A549 treated with Hydrocortisone at 1 μM for 4 hours (cell line): ENCODE results near the gene H1-8. TPM values are rescaled to one million over a fixed set of nuclear protein-coding genes. Genes with fewer than 3 reads are reported as not detected.

Experiments
- total RNA-seq: library from RNA; stranded (reverse); fragments of 200-300 nt; extraction: Qiagen RNA extraction; gene quantifications from 5 replicates; pipeline ENCODE4 v1.2.3, GENCODE V29; 2022

H1-8 gene, protein sequence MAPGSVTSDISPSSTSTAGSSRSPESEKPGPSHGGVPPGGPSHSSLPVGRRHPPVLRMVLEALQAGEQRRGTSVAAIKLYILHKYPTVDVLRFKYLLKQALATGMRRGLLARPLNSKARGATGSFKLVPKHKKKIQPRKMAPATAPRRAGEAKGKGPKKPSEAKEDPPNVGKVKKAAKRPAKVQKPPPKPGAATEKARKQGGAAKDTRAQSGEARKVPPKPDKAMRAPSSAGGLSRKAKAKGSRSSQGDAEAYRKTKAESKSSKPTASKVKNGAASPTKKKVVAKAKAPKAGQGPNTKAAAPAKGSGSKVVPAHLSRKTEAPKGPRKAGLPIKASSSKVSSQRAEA
- total RNA-seq: not detected in 5 replicates

DNA sequence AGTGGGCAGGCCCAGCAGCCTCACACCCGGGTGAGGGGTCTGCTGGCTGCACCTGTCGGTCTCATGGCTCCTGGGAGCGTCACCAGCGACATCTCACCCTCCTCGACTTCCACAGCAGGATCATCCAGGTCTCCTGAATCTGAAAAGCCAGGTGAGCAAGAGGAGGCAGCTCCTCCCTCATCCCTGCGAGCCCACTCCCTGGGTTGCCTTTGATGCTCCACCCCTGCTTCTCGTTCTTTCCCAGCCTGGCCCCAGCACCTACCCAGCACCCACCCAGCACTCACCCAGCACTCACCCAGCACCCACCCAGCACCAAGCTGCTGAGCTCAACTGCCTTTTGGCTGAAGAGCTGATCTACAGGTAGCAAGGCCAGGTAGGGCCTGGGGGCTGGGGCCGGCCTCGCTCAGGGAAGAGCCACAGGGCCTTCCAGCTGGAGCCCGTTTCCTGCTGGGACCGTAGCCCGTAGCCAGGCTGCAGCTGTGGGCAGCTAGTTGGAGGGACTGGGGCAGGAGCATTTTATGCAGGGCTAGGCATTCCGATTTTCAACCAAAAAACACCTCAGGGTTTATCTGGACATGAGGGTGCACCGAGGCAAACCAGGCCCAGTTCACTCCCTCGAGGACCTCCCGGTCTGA lies at the start of gene H1-8:
Gene H1-8, plus strand, starts transcription at position 20 of the 635 bp plus-strand sequence. Its CDS starts 44 bp downstream, at position 64.

DNA sequence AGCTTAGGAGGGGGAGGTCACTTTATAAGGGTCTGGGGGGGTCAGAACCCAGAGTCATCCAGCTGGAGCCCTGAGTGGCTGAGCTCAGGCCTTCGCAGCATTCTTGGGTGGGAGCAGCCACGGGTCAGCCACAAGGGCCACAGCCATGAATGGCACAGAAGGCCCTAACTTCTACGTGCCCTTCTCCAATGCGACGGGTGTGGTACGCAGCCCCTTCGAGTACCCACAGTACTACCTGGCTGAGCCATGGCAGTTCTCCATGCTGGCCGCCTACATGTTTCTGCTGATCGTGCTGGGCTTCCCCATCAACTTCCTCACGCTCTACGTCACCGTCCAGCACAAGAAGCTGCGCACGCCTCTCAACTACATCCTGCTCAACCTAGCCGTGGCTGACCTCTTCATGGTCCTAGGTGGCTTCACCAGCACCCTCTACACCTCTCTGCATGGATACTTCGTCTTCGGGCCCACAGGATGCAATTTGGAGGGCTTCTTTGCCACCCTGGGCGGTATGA lies 14.3 kb upstream of the H1-8 start, which contains the start of gene RHO:
Gene RHO, plus strand, starts transcription at position 51 of the 512 bp plus-strand sequence. Its CDS starts 95 bp downstream, at position 146.

Other genes with a start within 250 kb of the H1-8 start
- 0.68 to 1.2 TPM (median 1.0 TPM) in 5 replicates for gene EFCAB12, start 114.5 kb upstream of the H1-8 start, total RNA-seq
- gene MBD4, start 103.2 kb upstream of the H1-8 start, total RNA-seq: 16.1 to 23.2 TPM (median 18.5 TPM) in 5 replicates
- 11.4 to 13.1 TPM (median 12.3 TPM) in 5 replicates for gene IFT122, start 103.0 kb upstream of the H1-8 start, total RNA-seq
- not detected in 5 replicates for gene RHO, start 14.5 kb upstream of the H1-8 start, total RNA-seq
- 77.2 to 106 TPM (median 101 TPM) in 5 replicates for gene PLXND1, start 63.5 kb downstream of the H1-8 start, total RNA-seq